Dermis blood vessel endothelial cell (primary cell): Measurements from ENCODE around the gene SP140L. TPM values are rescaled to one million over a fixed set of nuclear protein-coding genes. Genes with fewer than 3 reads are reported as not detected.
"Not testable (repeated sequence)": the region's sequence is repeated elsewhere in the genome, so short reads cannot be mapped to it uniquely, and the experiment has no call there.

Experiments used
- DNase-seq: peaks from one replicate; pipeline ENCODE4 v3.0.0; 2010
- total RNA-seq: library from RNA; depleted of rRNA; stranded (reverse); fragments of >200 nt; gene quantifications from 2 replicates; pipeline ENCODE4 v1.2.3, GENCODE V29; 2014

The SP140L gene
- total RNA-seq, 1 donor from 2014 or later: 33.7 TPM

DNA sequence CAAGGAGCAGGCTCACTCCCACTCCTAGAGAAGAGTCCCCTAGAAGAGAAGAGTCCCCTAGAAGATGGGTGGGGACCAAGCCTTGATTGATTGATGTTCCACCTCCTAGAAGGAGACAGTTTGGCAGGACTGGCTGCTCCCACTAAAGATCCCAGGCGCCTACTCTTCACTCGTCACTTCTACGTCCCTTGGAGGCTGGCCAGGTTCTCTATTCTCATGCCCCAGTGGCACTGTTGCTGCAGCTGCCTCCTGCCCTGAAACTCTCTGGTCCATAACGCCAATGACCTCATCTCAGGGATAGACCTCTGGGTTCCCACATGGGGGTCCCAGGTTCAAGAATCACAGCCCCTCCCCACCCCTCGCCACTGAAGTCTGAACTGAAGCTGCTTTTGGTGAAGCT lies 2.5 kb upstream of the SP140L start:
- DNase-seq: no peak

DNA sequence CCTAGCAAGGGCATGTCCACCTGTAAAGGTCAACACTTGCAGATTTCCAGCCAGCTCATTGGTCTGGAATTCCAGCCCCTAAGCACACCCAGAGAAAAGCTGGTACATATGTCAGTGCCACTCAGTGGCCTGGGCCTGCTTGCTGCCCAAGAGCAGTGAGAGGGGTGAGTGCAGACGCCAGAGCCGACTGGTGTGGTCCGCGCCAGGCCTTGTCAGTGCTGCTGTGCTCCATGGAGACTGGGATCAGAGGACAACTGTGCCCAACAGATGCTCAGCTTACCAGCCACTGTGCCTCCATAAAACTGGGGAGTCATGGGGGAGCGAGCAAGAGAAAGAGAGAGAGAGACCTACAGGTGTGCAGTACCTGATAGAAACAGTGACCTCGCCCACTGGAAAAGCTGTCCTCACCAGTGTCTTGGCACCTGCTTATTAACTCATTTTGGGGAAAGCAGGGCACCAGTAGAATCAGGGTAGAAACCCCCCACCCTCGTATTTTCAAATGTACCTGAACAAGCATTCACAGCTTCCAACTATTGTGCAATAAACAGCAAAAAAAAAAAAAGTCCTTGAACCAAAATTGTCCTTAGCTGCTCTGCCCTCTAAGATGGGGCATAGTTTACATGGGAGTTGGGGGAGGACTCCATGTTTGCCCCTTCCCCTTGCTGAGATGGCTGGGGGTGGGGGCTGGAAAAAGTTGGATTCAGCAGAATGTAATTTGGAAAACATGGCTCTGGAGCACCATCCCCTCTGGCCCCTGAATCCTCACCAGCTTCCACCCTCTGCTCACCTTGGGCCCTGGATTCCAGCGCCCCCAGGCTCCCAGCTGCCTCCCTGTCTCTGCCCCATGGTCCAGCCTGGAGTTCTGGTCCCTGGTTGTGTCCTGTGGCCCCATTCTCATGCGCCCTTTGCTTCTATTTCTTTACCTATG lies 1.4 kb upstream of the SP140L start:
- DNase-seq: no peak

DNA sequence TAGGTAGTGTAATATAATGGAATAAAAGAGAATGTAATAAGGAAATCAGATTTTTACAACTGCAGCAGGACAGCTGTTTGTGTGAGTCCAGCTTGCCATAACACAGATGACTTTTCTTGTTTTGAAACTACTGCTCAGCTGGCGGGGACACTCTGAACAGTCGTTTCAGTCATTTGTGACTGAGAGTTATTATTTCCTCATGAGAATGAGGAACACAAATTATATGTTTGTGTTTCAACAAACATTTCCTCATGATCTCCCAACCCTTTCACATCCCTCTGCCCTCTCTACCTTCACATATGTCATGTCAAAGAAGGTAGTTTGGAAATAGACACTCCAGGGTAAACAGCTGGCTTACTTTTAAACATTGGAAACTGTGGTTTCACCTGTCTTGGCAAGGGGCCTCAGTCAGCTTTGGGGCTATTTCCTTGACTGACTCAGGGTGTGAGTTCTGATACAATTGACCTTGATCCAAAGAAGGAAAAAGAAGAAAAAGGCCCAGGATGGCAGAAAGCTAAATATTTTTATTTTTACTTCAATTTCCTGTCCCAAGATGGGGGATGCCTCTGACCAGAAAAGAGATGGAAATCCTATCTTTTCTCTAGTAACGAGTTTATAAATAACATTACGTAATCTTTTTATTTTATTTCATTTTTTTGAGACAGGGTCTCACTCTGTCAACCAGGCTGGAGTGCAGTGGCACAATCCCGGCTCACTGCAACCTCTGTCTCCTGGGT lies 593 bp downstream of the SP140L start:
- peak; percentile 29 for DNase-seq

DNA sequence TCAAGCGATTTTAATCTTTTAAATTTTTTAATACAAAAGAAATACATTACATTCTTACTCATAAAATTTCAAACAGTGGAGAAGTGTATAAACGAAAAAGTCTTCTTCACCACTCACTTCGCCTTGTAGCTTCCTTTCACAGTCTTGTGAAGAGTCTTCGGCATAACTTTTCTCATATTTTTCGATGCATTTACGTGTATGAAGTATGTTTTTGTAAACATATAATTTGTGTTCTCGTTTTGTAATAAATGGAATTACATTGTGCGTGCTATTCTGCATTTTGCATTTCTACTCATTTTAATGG lies 1.1 kb downstream of the SP140L start:
- DNase-seq: no peak

DNA sequence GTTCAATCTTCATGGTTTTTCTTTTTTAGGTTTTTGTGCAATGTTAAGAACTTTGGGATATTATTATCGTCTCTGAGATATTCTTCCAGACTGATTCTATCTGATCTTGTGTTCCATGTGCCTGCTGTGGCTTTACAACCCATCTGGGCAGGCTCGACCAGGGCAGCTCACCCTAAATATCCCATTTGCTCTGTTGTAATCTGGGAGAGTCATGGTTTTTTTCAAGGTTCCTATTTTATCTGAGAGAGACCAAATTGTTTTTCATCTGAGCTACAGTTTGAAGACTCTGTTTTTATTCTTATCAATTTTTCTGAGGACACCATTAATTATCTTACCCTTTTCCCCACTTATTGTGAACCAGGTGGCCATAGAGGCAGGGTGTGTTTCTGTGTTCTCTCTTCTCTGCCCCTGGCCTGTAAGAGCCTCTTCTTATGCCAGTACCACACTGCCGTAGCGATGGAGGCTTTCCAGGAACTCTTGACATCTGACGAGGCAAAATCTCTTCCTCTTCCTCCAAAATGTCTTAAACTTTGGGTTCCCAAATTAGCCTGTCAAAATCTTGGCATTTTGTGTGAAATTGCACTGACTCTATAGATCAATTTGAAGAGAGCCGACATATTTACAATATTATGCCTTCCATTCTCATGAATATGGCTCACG lies 3.1 kb downstream of the SP140L start:
- no peak for DNase-seq

DNA sequence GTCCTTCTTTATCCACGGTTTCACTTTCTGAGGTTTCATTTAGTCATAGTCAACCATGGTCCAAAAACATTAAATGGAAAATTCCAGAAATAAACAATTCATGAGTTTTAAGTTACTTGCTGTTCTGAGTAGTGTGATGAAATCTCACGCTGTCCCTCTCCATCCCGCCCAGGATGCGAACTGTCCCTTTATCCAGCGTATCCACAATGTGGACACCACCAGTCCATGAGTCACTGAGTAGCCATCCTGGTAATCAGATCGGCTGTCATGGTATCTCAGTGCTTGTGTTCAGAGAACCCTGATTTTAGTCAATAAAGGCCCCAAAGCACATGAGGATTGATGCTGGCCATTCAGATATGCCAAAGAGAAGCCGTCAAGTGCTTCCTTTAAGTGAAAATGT lies 3.7 kb downstream of the SP140L start:
- DNase-seq: no peak

DNA sequence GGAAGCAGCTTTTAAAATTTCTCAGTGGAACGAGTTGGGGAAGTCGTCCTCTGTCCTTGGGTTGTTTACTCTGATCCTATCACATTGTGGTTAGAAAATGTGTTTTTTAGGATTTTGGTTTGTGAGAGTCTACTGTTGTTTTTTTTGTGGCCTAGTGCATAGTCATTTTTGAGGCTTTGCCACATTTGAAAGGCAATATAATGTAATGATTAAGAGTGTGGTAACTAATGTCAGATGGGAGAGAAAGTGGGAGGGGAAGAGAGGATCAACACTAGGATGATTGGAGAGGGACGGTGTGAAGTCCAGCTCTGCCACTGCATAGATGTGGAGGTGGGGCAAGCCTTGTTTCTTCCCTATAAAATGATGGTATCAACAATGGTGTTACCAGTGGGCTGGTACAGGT lies 8.5 kb downstream of the SP140L start:
- DNase-seq: no peak

DNA sequence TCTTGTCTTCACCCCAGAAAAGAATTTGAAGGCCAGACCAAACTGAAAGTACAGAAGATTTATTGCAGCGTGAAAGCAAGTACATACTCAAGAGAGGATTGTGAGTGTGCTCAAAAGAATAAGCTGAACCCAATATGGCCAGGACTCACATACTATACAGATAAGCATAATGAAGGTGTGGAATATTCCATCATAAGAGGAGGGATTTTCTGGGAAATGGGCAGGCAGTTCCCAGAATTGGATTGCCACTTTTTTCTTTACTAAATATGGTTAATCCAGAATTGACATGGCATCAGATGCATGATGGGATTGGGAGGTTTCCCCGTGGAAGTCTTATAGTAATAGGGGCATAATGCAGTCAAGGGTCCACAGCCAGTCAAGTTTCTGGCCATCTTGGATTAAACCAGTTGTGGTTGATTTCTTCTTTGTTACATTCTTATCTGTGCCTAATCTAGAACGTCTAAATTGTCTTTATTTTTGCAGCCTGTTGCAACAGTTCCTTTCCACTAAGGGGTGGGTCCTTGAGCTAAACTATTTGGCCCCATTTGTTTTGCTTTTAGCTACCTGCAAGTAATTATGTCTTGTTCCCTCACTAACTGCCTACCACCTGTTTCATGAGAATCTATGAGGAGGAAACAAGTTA lies 9.0 kb downstream of the SP140L start:
- no peak for DNase-seq

DNA sequence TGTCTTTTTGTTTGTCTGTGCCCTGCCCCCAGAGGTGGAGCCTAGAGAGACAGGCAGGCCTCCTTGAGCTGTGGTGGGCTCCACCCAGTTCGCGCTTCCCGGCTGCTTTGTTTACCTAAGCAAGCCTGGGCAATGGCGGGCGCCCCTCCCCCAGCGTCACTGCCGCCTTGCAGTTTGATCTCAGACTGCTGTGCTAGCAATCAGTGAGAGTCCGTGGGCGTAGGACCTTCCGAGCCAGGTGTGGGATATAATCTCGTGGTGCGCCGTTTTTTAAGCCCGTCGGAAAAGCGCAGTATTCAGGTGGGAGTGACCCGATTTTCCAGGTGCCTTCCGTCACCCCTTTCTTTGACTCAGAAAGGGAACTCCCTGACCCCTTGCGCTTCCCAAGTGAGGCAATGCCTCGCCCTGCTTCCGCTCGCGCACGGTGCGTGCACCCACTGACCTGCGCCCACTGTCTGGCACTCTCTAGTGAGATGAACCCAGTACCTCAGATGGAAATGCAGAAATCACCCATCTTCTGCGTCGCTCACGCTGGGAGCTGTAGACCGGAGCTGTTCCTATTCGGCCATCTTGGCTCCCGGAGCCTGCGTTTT lies 15.0 kb downstream of the SP140L start:
- DNase-seq: not testable (repeated sequence)

DNA sequence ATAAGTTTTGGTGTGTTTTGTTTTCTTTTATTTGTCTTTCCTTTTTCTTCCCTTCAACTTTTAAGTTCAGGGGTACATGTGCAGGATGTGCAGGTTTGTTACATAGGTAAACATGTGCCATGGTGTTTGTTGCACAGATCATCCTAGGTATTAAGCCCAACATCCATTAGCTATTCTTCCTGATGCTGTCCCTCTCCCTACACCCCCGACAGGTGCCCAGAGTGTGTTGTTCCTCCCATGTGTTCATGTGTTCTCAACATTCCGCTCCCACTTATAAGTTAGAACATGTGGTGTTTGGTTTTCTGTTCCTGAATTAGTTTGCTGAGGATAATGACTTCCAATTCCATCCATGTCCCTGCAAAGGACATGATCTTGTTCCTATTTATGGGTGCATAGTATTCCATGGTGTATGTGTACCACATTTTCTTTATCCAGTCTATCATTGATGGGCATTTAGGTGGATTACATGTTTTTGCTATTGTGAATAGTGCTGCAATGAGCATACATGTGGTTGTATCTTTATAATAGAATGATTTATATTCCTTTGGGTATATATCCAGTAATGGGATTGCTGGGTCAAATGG lies 16.1 kb downstream of the SP140L start:
- not testable (repeated sequence) for DNase-seq

DNA sequence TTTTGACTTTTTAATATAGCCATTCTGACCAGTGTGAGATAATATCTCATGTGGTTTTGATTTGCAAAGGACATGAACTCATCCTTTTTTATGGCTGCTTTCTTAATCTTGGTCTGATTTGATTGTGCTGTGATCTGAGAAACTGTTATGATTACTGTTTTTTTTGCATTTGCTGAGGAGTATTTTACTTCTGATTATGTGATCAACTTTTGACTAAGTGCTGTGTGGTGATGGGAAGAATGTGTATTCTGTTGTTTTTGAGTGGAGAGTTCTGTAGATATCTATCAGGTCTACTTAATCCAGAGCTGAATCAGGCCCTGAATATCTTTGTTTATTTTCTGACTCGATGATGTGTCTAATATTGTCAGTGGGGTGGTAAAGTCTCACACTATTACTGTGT lies 16.8 kb downstream of the SP140L start:
- no peak for DNase-seq

DNA sequence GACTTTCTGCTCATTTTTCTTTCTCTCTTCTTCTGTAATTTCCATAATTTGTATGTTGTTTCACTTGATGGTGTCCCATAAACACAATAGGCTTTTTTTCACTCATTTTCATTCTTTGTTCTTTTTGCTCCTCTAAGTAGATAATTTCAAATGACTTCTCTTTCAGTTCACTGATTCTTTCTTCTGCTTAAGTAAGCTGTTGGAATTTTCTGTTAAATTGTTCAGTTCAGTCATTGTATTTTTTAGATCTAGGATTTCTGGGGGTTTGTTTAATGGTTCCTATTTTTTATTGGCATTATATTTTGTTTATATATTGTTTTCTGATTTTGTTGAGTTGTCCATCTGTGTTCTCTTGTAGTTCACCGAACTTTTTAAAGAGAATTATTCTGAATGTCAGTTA lies 19.5 kb downstream of the SP140L start:
- DNase-seq: no peak

DNA sequence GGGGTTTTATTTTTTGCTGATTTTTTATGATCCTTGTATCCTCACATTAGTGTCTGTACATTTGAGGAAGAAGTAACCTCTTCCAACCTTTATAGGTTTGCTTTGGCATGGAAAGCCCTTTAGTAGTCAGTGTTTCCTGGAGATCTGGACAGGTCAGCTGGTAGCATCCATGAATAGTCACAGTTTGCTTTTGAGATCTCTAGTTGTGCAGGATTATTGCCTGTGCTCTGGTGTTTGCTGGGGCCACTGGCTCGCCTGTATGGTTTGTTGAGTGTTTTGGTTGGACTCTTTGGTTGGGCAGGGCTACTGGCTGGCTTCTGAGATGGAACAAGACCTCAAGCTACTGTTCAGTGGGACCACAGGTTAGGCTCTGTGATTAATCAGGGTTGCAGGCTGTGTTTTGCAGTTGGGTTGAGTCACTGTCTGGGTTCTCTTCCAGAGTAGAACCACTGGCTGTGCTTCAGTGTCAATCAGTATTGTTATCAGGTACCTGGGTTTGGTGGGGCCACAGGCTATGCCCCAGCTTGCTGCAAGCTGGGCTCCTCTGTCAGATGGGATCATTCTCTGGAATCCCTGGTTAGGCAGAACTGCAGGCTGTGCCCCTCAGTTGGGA lies 20.0 kb downstream of the SP140L start:
- no peak for DNase-seq

DNA sequence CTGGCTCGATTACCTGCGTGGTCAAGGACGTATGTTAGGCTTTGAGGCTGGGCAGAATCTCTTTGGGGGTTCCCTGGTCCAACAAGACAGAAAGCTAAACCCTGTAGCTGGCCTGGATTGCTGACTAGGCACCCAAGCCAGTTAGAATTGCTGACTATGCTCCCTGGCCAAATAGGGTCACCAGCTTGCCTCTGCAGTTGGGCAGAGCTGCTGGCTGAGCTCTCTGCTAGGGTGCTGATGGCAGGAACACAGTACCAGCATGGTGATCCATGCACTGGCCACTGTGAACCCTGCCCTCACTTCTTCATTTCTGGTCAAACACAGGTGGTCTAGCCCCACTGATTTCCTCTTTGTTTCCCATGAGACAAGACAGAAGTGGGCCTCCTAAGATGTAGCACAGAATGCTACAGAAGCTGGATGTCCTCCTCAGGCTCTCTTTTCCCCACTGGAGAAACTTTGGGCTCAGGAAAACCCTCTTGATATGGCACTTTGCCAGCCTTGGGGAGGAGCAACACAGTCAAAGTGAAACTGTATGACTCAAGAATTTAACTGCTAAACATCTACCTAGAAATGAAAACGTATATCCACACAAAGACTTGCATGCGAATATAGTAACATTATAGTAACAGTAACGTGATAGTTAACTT lies 20.8 kb downstream of the SP140L start:
- peak; percentile 39 for DNase-seq

DNA sequence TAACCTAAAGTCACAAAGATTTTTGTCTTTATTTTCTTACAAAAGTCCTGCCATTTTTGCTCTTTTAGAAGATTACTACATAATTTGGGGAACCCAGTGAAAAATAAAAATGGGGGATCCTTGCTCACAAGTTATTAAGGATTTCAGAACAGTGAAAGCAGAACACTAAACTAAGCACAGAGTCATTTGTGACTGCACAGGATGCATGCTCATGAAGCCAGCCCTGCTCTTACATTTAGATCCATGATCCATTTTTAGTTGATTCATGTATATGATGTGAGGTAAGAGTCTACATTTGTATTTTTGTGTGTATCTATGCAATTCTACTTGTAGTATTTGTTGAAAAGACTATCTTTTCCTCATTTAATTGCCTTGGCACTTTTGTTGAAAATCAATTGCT lies 21.8 kb downstream of the SP140L start:
- DNase-seq: no peak

DNA sequence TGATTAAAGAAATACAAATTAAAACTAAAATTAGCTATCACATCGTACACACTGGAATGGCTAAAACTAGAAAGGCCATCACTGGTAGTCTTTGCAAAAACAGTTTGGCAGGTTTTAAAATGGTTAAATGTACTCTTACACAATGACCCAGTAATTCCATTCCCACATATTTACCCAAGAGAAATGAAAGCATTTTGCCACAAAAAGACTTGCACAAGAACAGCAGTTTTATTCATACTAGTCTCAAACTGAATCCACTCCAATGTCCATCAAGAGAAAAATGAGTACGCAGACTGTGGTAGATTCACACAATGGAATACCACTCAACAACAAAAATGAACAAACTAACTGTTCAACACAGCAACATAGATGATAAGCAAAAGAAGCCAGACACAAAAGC lies 29.1 kb downstream of the SP140L start:
- DNase-seq: no peak

DNA sequence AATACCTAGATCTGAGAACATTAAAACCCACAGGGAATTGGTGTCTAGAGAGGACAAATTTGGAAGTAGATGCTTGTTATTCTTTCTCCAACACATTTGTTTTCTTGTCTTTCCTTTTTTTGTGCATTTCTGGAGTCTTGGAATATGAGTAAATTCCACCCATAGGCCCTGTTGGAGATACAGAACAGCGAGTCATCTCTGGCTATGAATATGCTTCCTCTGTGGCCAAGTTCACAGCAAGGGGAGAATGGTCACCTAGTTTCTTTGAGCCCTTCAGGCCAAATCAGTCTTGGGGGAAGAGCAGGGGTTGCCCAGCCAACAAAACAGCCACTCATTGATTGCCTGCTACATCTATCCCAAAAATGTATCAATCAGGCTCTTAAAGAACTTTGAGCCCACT lies 31.3 kb downstream of the SP140L start:
- no peak for DNase-seq

DNA sequence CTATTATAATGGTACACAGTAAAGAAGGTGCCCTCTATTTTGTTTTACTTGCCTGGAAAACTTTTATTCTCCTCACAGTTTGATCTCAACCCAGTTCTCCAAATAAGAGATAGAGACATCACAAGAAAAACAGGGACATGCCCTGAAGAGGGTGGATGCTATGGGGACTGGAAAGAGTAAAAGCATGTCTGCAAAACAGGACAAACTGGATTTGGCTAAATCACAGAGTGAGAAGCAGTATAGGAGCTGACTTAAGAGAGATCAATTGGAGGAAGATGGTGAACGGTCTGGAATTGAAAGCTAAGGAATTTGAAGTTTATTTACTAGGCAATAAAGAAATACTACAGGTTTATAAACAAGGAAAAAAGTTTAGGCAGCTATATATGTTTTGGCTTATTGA lies 33.0 kb downstream of the SP140L start:
- DNase-seq: no peak

DNA sequence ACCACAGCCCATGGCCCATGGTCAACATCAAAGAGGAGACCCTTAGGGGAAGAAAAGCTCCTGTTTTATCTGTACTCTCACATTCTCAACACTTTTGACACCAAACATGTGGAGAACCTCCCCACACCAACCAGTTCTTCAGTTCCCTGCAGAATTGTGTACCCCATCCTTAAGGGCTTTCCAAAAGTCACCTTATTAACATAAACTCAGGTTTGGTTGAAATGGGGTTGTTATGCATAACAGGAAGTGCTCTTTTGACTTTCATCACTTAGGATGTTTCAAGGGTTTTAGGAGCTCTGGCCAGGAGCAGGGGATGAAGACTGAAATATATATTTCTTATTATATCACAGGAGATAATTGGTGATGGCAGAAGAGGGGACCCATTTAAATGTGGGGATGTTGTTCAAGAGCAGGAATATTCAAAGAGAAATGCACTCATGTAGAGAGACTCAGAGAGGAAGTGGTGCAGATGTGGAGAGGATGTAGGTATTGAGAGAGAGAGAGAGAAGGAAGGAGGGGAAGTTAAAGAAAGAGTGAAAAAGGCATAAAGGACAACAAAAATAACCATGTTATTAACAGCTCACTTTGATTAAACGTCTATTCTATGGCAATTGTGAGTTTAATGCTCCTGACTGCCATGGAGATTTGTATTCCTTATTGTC lies 35.2 kb downstream of the SP140L start:
- no peak for DNase-seq

DNA sequence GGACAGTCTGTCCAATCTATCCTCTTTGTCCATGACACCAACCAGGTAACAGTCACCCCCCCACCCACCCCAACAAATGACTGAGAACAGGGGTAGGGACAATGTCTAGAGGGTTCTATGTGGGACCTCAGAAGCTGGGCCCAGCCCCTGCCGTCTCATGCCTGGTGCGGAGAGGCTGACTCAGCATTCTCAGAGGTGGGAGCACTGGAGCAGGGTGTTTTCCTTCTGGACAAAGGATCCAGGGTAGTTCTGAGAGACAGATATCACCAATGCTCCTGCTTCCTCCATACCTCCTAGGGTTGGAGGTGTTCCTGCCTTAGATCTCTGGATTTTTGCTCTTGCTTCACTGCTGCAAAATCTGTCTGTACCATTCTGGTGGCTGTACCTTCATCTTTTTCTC lies 55.1 kb downstream of the SP140L start:
- DNase-seq: no peak

DNA sequence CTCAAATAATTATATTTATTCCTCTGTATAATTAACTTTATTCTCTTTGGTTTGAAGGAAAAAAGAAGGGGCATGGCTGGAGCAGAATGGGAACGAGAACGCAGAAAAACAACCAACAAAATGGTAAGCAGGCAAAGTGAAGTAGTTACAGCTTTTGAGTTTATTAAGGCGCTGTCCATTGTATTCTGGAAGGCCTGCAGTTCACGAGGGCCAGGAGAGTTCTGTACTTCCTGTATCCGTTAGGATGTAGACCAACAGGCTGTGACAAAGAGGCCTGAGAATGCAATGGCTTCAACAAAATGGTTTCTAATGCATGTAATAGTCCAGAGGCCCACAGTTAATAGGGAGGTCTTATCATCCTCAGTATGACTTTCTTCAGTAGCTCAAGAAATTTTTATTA lies 56.5 kb downstream of the SP140L start:
- DNase-seq: peak; percentile 64
